IMR-90 (cell line): ENCODE data around the gene COL7A1. TPM values are rescaled to one million over a fixed set of nuclear protein-coding genes. Genes with fewer than 3 reads are reported as not detected.

Experiments
- ATAC-seq: fragments of 200-7000 bp; cut with Tn5 transposase; 2 replicates; pipeline ENCODE4 v1.9.1; 2020; ENCODE audit warnings: low read depth, mild to moderate bottlenecking, moderate library complexity
- BruUV-seq: library from RNA; stranded (reverse); fragments of 400-500 nt; replicated peaks from 2 replicates; lab custom pipeline; 2021; lab: Mats Ljungman, UMichigan
- CTCF ChIA-PET: fragments of 300-600 bp; formaldehyde crosslinking; extraction: SDS; loops from one replicate; lab custom pipeline; 2021; ENCODE audit warnings: antibody characterized with exemption; lab: Yijun Ruan, JAX
- POLR2A ChIA-PET: fragments of 300-600 bp; sonication (Branson Sonifier 250); formaldehyde crosslinking; loops from one replicate; lab custom pipeline; 2022; ENCODE audit warnings: antibody characterized with exemption; ENCODE audit not compliant: unreplicated experiment; lab: Charles Lee
- DNase-seq: peaks from one replicate; pipeline ENCODE4 v3.0.0; 2013
- H2AFZ ChIP-seq: replicated peaks from 2 replicates; pipeline ENCODE3; 2013; ENCODE audit warnings: low read length, mild to moderate bottlenecking; ENCODE audit not compliant: poor library complexity
- H2AK5ac ChIP-seq: 2 replicates; pipeline ENCODE4 v1.6.1; 2013; ENCODE audit warnings: low read depth, low read length, inconsistent platforms
- H2AK9ac ChIP-seq: replicated peaks from 2 replicates; pipeline ENCODE3; 2013; ENCODE audit warnings: mild to moderate bottlenecking, low read depth, low read length, moderate library complexity; ENCODE audit not compliant: poor library complexity
- H2BK120ac ChIP-seq: 2 replicates; pipeline ENCODE4 v1.6.1; 2013; ENCODE audit warnings: low read depth, low read length, inconsistent platforms
- H2BK15ac ChIP-seq: 3 replicates; pipeline ENCODE4 v1.6.1; 2013; ENCODE audit warnings: low read depth, low read length, inconsistent platforms
- H2BK20ac ChIP-seq: 2 replicates; pipeline ENCODE4 v1.6.1; 2013; ENCODE audit warnings: low read depth, mild to moderate bottlenecking, inconsistent platforms, low read length, moderate library complexity
- H2BK5ac ChIP-seq: 2 replicates; pipeline ENCODE4 v1.6.1; 2013; ENCODE audit warnings: mild to moderate bottlenecking, low read depth, low read length, inconsistent platforms; ENCODE audit not compliant: poor library complexity, severe bottlenecking
- H3K14ac ChIP-seq: replicated peaks from 2 replicates; pipeline ENCODE4 v1.6.1; 2013; ENCODE audit warnings: low read depth, low read length, inconsistent platforms
- H3K18ac ChIP-seq: 2 replicates; pipeline ENCODE4 v1.6.1; 2013; ENCODE audit warnings: low read depth, low read length, control low read depth
- H3K23ac ChIP-seq: 2 replicates; pipeline ENCODE4 v1.6.1; 2013; ENCODE audit warnings: low read depth, low read length, inconsistent platforms
- H3K27ac ChIP-seq: 2 replicates; pipeline ENCODE4 v1.5.1; 2013; ENCODE audit warnings: mild to moderate bottlenecking, control low read depth, low read length; ENCODE audit not compliant: insufficient read depth
- H3K27me3 ChIP-seq: 2 replicates; pipeline ENCODE4 v1.6.1; 2013; ENCODE audit warnings: low read length; ENCODE audit not compliant: control insufficient read depth, insufficient read depth
- H3K36me3 ChIP-seq: 2 replicates; pipeline ENCODE4 v1.6.1; 2013; ENCODE audit warnings: low read length, mixed read lengths; ENCODE audit not compliant: control insufficient read depth, insufficient read depth
- H3K4ac ChIP-seq: 2 replicates; pipeline ENCODE4 v1.6.1; 2013; ENCODE audit warnings: low read depth, low read length, inconsistent platforms
- H3K4me1 ChIP-seq: 2 replicates; pipeline ENCODE4 v1.6.1; 2013; ENCODE audit warnings: low read length, mixed read lengths; ENCODE audit not compliant: control insufficient read depth, insufficient read depth
- H3K4me2 ChIP-seq: 2 replicates; pipeline ENCODE4 v1.6.1; 2013; ENCODE audit warnings: low read depth, mild to moderate bottlenecking, control low read depth, low read length, moderate library complexity
- H3K4me3 ChIP-seq: 2 replicates; pipeline ENCODE4 v1.5.1; 2013; ENCODE audit warnings: low read depth, mild to moderate bottlenecking, control low read depth, low read length, moderate library complexity; ENCODE audit not compliant: insufficient read depth
- H3K56ac ChIP-seq: 2 replicates; pipeline ENCODE4 v1.6.1; 2013; ENCODE audit warnings: low read length, inconsistent platforms; ENCODE audit not compliant: insufficient read depth; ENCODE audit errors: extremely low read depth
- H3K79me1 ChIP-seq, 2 experiments: 2 replicates each; pipeline ENCODE4 v1.6.1; 2013; ENCODE audit warnings: low read length in 2 of 2, inconsistent platforms in 1 of 2, low read depth in 1 of 2
- H3K9ac ChIP-seq: 2 replicates; pipeline ENCODE4 v1.6.1; 2013; ENCODE audit warnings: low read depth, low read length, control low read depth
- H3K9me1 ChIP-seq: 2 replicates; pipeline ENCODE4 v1.6.1; 2013; ENCODE audit warnings: low read length, inconsistent platforms; ENCODE audit not compliant: insufficient read depth
- H3K9me3 ChIP-seq: 2 replicates; pipeline ENCODE4 v1.6.1; 2013; ENCODE audit warnings: low read length; ENCODE audit not compliant: control insufficient read depth, insufficient read depth
- H4K20me1 ChIP-seq: 2 replicates; pipeline ENCODE4 v1.6.1; 2013; ENCODE audit warnings: low read length, inconsistent platforms; ENCODE audit not compliant: insufficient read depth
- H4K5ac ChIP-seq: 2 replicates; pipeline ENCODE4 v1.6.1; 2013; ENCODE audit warnings: mild to moderate bottlenecking, low read depth, low read length, control low read depth
- H4K8ac ChIP-seq, 2 experiments: 2 replicates each; pipeline ENCODE4 v1.6.1; 2013; ENCODE audit warnings: low read depth in 2 of 2, low read length in 2 of 2, control low read depth in 1 of 2, inconsistent platforms in 1 of 2
- H4K91ac ChIP-seq: 2 replicates; pipeline ENCODE4 v1.6.1; 2013; ENCODE audit warnings: low read depth, low read length, inconsistent platforms; ENCODE audit not compliant: insufficient read depth
- BHLHE40 ChIP-seq: fragments of 150-350 bp; IDR thresholded peaks from 2 replicates; pipeline ENCODE4 v1.6.1; 2016; ENCODE audit warnings: mild to moderate bottlenecking, low read depth, low read length
- CEBPB ChIP-seq: IDR thresholded peaks from 2 replicates; pipeline ENCODE4 v1.6.1; 2012; ENCODE audit warnings: low read depth, low read length, improper control_type of control experiment
- CHD1 ChIP-seq: IDR thresholded peaks from 2 replicates; pipeline ENCODE4 v1.6.1; 2012; ENCODE audit warnings: low read depth, low read length, improper control_type of control experiment
- FOS ChIP-seq: fragments of 150-350 bp; IDR thresholded peaks from 2 replicates; pipeline ENCODE4 v1.6.1; 2016; ENCODE audit warnings: low read depth, low read length
- MAZ ChIP-seq: IDR thresholded peaks from 2 replicates; pipeline ENCODE4 v1.6.1; 2012; ENCODE audit warnings: low read depth, mild to moderate bottlenecking, low read length, improper control_type of control experiment, moderate library complexity, borderline replicate concordance
- MXI1 ChIP-seq: IDR thresholded peaks from 2 replicates; pipeline ENCODE4 v1.6.1; 2012; ENCODE audit warnings: low read depth, mild to moderate bottlenecking, low read length, moderate library complexity, borderline replicate concordance
- NFE2L2 ChIP-seq: fragments of 150-350 bp; IDR thresholded peaks from 2 replicates; pipeline ENCODE4 v1.6.1; 2016; ENCODE audit warnings: low read depth, mild to moderate bottlenecking, low read length
- RAD21 ChIP-seq: IDR thresholded peaks from 2 replicates; pipeline ENCODE4 v1.6.1; 2012; ENCODE audit warnings: low read length, improper control_type of control experiment
- RCOR1 ChIP-seq: IDR thresholded peaks from 2 replicates; pipeline ENCODE4 v1.6.1; 2012; ENCODE audit warnings: mild to moderate bottlenecking, low read length, improper control_type of control experiment; ENCODE audit not compliant: insufficient replicate concordance
- RFX5 ChIP-seq: IDR thresholded peaks from 2 replicates; pipeline ENCODE4 v1.8.0; 2012; ENCODE audit warnings: low read depth, mild to moderate bottlenecking, low read length, moderate library complexity
- WGBS, 2 experiments: methylation state at CpG; one replicate each; pipeline versions ENCODE4 v1.1.5 to v1.1.7; 2013; ENCODE audit warnings: missing lambda C conversion rate in 2 of 2; ENCODE audit not compliant: insufficient read length in 1 of 2; ENCODE audit errors: extremely low coverage in 2 of 2; 5-methylcytosine and 5-hydroxymethylcytosine counted together
- dilution Hi-C: fragments of 300-500 bp; cut with HindIII; formaldehyde crosslinking; loops from one replicate; pipeline ENCODE4 v1.14.3; 2018; ENCODE audit warnings: low sequenced_read_pairs; ENCODE audit not compliant: unreplicated experiment
- in situ Hi-C: fragments of 300-500 bp; cut with MboI; formaldehyde crosslinking; loops from 3 replicates; pipeline ENCODE4 v1.14.3; 2019; ENCODE audit warnings: low sequenced_read_pairs, inconsistent platforms, mixed read lengths
- intact Hi-C: fragments of 100-400 bp; cut with micrococcal nuclease; formaldehyde crosslinking; loops from 2 replicates; pipeline ENCODE4 v1.10.0; 2022
- polyA plus RNA-seq, 3 experiments: library from polyadenylated mRNA; depleted of rRNA; stranded (reverse); fragments of >200 nt; gene quantifications; 2 replicates each; pipeline ENCODE4 v1.2.3, GENCODE V29; 2012; ENCODE audit warnings: low replicate concordance in 1 of 3
- total RNA-seq: library from RNA; depleted of rRNA; stranded (reverse); fragments of >200 nt; gene quantifications from 2 replicates; pipeline ENCODE4 v1.2.3, GENCODE V29; 2012
- TF ChIP-seq, protein P1 (sequence below): fragments of 150-350 bp; IDR thresholded peaks from 2 replicates; pipeline ENCODE4 v1.6.1; 2017; ENCODE audit warnings: mild to moderate bottlenecking, antibody characterized with exemption, low read length, low read depth
- TF ChIP-seq, protein P2 (sequence below): fragments of 150-350 bp; IDR thresholded peaks from 2 replicates; pipeline ENCODE4 v1.6.1; 2016; ENCODE audit warnings: low read depth, mild to moderate bottlenecking, low read length, moderate library complexity, borderline replicate concordance

COL7A1 gene
- total and polyA plus RNA-seq, 2 of the 4 experiments (the other 2 are of a cell fraction) = 4.1 to 20.3 TPM

DNA sequence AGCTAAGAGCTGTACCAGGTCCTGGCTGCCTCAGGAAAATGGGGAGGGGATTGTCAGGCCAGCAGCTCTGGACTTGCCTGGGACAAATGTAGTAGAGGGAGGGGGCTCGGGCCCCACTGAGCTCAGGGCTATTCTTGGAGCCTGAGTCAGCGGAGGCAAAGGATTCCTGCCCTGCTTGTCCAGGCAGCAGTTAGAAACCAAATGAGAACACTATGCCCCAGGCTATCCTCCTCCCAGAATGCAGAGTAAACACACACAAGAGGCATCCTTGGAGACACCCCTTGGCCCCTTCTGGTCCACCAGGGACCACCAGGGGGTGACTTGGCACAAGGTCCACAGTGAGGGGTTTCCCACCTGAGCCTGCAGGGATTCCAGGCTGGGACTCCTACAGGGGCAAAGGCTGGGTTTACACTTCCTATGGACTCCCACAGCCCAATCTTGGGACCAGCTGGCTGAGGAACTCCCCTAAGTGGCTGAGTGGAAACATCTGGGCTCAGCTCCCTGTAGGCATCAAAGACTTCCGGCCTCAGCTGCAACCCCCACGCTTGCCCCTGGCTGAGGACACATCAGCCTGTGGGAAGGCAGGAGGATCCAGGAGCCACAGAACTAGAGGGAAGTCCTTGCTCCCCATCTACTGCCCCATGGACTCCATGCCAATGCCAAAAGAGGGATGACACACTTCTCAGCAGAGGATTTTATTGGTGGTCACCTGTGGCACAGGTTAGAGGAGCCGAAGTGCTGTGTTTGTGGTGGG lies 3.4 kb upstream of the COL7A1 start (continued):
- TF ChIP-seq RAD21 (no peak; the same call in 1 of the 2 replicates), NFE2L2 (no peak; the same call in 1 of the 2 replicates), BHLHE40 (peak; percentile 84)

DNA sequence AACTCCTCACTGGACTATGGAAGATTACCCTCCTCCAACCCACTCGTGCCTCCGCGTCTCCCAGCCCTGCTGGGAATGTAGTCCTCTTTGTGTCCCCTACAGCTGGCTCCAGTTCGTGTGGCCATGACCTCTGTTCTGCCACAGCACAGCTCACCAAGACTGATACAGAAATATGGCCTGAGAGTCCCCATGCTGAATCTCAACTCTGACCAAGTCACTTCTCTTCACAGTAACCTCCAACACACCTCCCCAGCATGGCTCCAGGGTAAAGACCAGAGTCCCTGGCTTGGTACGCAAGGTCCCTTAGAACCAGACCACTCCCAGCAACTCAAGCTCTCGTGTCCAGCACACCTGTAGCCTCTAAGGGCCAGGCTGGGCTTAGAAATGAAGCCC lies 2.3 kb upstream of the COL7A1 start:
- H2BK5ac ChIP-seq = peak overlapping the region; percentile 97
- no TSS peak for BruUV-seq
- H3K4me3 ChIP-seq = no peak overlapping the region
- H3K9me1 ChIP-seq = peaks cover 54% of the 10 kb centered on the region
- ChIA-PET CTCF (interaction anchor here (0.9 to 1.0 kb wide), 2 partner anchors 12 to 38 kb away, joined by 3 to 4 read pairs; partner anchors contain the start of gene UQCRC1), POLR2A (interaction anchor here (0.6 kb wide), 1 partner anchor 65 kb away, joined by 18 read pairs; the partner anchor contains the start of gene CELSR3)
- H3K14ac ChIP-seq = peak overlapping the region; percentile 76
- 90% methylated on average over 2 of the region's 6 CpGs; no CpG with 5 or more reads in 1 of the 2 experiments for WGBS, 2 experiments
- H3K36me3 ChIP-seq = peaks cover 46% of the 10 kb centered on the region
- H3K23ac ChIP-seq = peak overlapping the region; percentile 28
- H4K91ac ChIP-seq = peak overlapping the region; percentile 98
- H2BK120ac ChIP-seq = peak overlapping the region; percentile 85
- peak overlapping the region; percentile 85 for H3K18ac ChIP-seq
- in situ Hi-C loops = no loop called here
- DNase-seq = no peak
- peak overlapping the region; percentile 94 for H3K27ac ChIP-seq
- H4K20me1 ChIP-seq = peaks cover 19% of the 10 kb centered on the region
- peak overlapping the region; percentile 85 to 90 for H4K8ac ChIP-seq
- H3K9ac ChIP-seq = no peak overlapping the region
- H2BK15ac ChIP-seq = peak overlapping the region; percentile 97
- intact Hi-C loops = no loop called here
- peak overlapping the region; percentile 99 for H2BK20ac ChIP-seq
- H2AFZ ChIP-seq = peak overlapping the region; percentile 14
- H4K5ac ChIP-seq = peak overlapping the region; percentile 72
- H2AK5ac ChIP-seq = peak overlapping the region; percentile 100
- H3K56ac ChIP-seq = peak overlapping the region; percentile 76; the same call in 1 of the 2 replicates
- peaks cover 27 to 77% of the 10 kb centered on the region in 2 experiments for H3K79me1 ChIP-seq
- H3K9me3 ChIP-seq = no peaks in the 10 kb centered on the region
- peak overlapping the region; percentile 99 for H2AK9ac ChIP-seq
- no peak for ATAC-seq
- dilution Hi-C loops = no loop called here
- peaks cover 54% of the 10 kb centered on the region for H3K4me1 ChIP-seq
- H3K27me3 ChIP-seq = no peaks in the 10 kb centered on the region
- peak overlapping the region; percentile 99 for H3K4ac ChIP-seq
- H3K4me2 ChIP-seq = no peak overlapping the region
- TF ChIP-seq MAZ (no peak), MXI1 (no peak), NFE2L2 (no peak), BHLHE40 (no peak), RCOR1 (no peak), CEBPB (no peak), FOS (no peak), CHD1 (no peak), RFX5 (no peak)
- TF ChIP-seq, protein P1, sequence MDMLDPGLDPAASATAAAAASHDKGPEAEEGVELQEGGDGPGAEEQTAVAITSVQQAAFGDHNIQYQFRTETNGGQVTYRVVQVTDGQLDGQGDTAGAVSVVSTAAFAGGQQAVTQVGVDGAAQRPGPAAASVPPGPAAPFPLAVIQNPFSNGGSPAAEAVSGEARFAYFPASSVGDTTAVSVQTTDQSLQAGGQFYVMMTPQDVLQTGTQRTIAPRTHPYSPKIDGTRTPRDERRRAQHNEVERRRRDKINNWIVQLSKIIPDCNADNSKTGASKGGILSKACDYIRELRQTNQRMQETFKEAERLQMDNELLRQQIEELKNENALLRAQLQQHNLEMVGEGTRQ = no peak
- TF ChIP-seq, protein P2, sequence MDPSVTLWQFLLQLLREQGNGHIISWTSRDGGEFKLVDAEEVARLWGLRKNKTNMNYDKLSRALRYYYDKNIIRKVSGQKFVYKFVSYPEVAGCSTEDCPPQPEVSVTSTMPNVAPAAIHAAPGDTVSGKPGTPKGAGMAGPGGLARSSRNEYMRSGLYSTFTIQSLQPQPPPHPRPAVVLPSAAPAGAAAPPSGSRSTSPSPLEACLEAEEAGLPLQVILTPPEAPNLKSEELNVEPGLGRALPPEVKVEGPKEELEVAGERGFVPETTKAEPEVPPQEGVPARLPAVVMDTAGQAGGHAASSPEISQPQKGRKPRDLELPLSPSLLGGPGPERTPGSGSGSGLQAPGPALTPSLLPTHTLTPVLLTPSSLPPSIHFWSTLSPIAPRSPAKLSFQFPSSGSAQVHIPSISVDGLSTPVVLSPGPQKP = no peak
